Spinal cord (tissue), 10 donors: Measurements from ENCODE around the gene OR2AE1. TPM values are rescaled to one million over a fixed set of nuclear protein-coding genes. Genes with fewer than 3 reads are reported as not detected.

Experiments used
- DNase-seq, 6 donors: peaks; one replicate each; pipeline versions ENCODE4 v3.0.0 to v3.0.0-alpha.2; 2013 to 2015; ENCODE audit warnings: low spot score in 6 of 6, low read depth in 4 of 6
- H3K27ac ChIP-seq: one replicate; pipeline ENCODE4 v1.5.1; 2013; ENCODE audit warnings: low read depth, low read length, control low read depth
- H3K27me3 ChIP-seq: one replicate; pipeline ENCODE4 v1.6.1; 2013; ENCODE audit warnings: low read length; ENCODE audit not compliant: control insufficient read depth, insufficient read depth
- H3K36me3 ChIP-seq: one replicate; pipeline ENCODE4 v1.6.1; 2013; ENCODE audit warnings: low read length; ENCODE audit not compliant: control insufficient read depth, insufficient read depth
- H3K4me1 ChIP-seq: one replicate; pipeline ENCODE4 v1.6.1; 2013; ENCODE audit warnings: low read length; ENCODE audit not compliant: control insufficient read depth, insufficient read depth
- H3K4me3 ChIP-seq: one replicate; pipeline ENCODE4 v1.5.1; 2013; ENCODE audit warnings: low read depth, low read length, control low read depth
- H3K9me3 ChIP-seq: one replicate; pipeline ENCODE4 v1.6.1; 2013; ENCODE audit warnings: low read length; ENCODE audit not compliant: control insufficient read depth, insufficient read depth
- WGBS: methylation state at CpG from one replicate; pipeline ENCODE4 v1.1.5; 2013; ENCODE audit warnings: missing lambda C conversion rate; ENCODE audit not compliant: insufficient coverage; 5-methylcytosine and 5-hydroxymethylcytosine counted together
- long read RNA-seq, 4 donors: transcript quantifications; one replicate each; lab custom pipeline, GENCODE V29; 2026
- polyA plus RNA-seq, 2 donors: library from polyadenylated mRNA; unstranded; fragments of 120-200 nt; gene quantifications; one replicate each; pipeline ENCODE4 v1.2.1, GENCODE V29; 2013; ENCODE audit not compliant: insufficient read length in 2 of 2
- total RNA-seq, 2 donors: library from RNA; depleted of rRNA in 1 of 2; stranded (reverse); fragments of 120-200 nt in 1 of 2; fragments of >200 nt in 1 of 2; gene quantifications; one replicate each; pipeline versions ENCODE4 v1.2.3 to v1.2.4, GENCODE V29; 2013 to 2014
- donor health status: healthy.

Gene OR2AE1
- total RNA-seq: under 1 TPM in 1 of 2 donors, not detected in 1; 0.20 TPM
- under 1 TPM in 1 of 2 donors, not detected in 1; 0.24 TPM for polyA plus RNA-seq
- long read RNA-seq, donor 1: 0 reads
- long read RNA-seq, donor 2: 0 reads
- long read RNA-seq, donor 3: 0 reads
- long read RNA-seq, donor 4: 0 reads

DNA sequence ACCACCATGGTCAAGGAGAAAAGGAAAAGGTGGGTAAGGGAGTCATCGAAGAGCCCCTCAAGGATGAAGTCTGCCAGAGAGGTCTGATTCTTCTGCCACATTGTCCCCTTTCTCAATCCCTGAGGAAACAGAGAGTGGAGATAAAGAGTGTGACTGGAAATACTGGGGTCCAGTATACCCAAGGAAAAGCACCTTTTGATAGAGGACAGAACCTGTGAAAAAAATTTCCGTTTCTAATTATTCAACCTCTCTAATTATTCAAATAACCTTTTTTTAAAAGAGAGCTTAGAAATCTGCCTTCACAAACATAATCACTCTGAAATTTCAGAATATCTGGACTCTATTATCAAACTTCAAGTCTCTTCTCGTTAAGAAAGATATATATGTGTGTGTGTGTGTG, at the start of gene OR2AE1:
TSS of gene OR2AE1 (minus strand) at position 101 of the 400 bp plus-strand sequence. CDS start at position 101, 0 bp downstream.
- no peak for DNase-seq
- H3K4me3 ChIP-seq: no peak within 1 kb of the TSS
- no peaks in the 10 kb centered on the region for H3K36me3 ChIP-seq
- H3K9me3 ChIP-seq: no peaks in the 10 kb centered on the region
- no peak within 1 kb of the TSS for H3K27ac ChIP-seq
- H3K4me1 ChIP-seq: no peaks in the 10 kb centered on the region
- H3K27me3 ChIP-seq: no peaks in the 10 kb centered on the region
- no CpG with 5 or more reads among the region's 3 CpGs for WGBS

DNA sequence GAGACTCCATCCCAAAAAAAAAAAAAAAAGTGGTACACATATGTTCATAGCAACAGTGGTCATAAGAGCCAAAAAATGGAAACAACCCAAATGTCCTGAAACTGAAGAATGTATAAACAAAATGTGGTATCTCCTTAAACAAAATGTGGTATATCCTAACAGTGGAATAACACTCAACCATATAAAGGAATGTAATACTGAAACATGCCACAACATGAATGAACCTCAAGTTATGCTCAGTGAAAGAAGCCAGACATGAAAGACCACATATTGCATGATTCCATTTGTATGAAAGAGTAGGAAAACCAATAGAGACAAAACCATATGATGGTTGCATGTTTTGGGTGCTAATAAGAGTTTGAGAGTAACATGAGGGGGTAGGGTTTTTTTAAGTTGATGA, 49.5 kb upstream of the OR2AE1 start:
- Histone ChIP-seq H3K27ac (no peak overlapping the region), H3K4me1 (peaks cover 6% of the 10 kb centered on the region), H3K27me3 (no peaks in the 10 kb centered on the region), H3K4me3 (no peak overlapping the region), H3K9me3 (no peaks in the 10 kb centered on the region), H3K36me3 (no peaks in the 10 kb centered on the region)
- DNase-seq: no peak

- H3K36me3 ChIP-seq: no peaks in the 10 kb centered on the region
Measured at GRCh38 chr7:99923200-99923599, 46.4 kb upstream of the OR2AE1 start.

GRCh38 chr7:99920149-99920548, 43.3 kb upstream of the OR2AE1 start:
- H3K4me3 ChIP-seq: peak overlapping the region; percentile 86
- DNase-seq: no peak
- peaks cover 11% of the 10 kb centered on the region for H3K4me1 ChIP-seq
- no peaks in the 10 kb centered on the region for H3K9me3 ChIP-seq
- peak overlapping the region; percentile 89 for H3K27ac ChIP-seq
- no peaks in the 10 kb centered on the region for H3K27me3 ChIP-seq
- 100% methylated on average over 2 of the region's 3 CpGs for WGBS
- peaks cover 13% of the 10 kb centered on the region for H3K36me3 ChIP-seq

More at GRCh38 chr7:99923200-99923599, 46.4 kb upstream of the OR2AE1 start:
- Histone ChIP-seq H3K4me1 (peaks cover 5% of the 10 kb centered on the region), H3K27ac (no peak overlapping the region), H3K4me3 (no peak overlapping the region), H3K27me3 (no peaks in the 10 kb centered on the region), H3K9me3 (no peaks in the 10 kb centered on the region)
- no peak for DNase-seq
- WGBS: 100% methylated on average over 2 of the region's 3 CpGs

DNA sequence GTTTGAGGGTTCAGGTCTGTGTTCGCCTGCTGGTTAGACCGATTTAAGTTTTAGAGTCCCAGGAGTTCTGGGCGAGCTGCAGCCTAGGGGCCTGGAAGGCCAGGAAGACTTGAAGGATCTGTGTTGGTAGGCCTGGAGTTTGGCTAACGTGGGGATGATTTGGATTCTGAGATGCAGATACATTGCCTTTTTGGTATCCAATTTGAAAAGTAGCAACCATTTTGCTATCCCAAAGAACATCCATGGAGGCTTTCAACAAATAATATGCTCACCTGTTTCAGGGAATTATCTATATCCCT, 42.9 kb upstream of the OR2AE1 start:
- H3K9me3 ChIP-seq: no peaks in the 10 kb centered on the region
- no peak for DNase-seq
- peak overlapping the region; percentile 89 for H3K27ac ChIP-seq
- peaks cover 11% of the 10 kb centered on the region for H3K4me1 ChIP-seq
- peak overlapping the region; percentile 86 for H3K4me3 ChIP-seq
- no peaks in the 10 kb centered on the region for H3K27me3 ChIP-seq
- 55% methylated on average over 4 of the region's 4 CpGs for WGBS
- H3K36me3 ChIP-seq: peaks cover 16% of the 10 kb centered on the region

DNA sequence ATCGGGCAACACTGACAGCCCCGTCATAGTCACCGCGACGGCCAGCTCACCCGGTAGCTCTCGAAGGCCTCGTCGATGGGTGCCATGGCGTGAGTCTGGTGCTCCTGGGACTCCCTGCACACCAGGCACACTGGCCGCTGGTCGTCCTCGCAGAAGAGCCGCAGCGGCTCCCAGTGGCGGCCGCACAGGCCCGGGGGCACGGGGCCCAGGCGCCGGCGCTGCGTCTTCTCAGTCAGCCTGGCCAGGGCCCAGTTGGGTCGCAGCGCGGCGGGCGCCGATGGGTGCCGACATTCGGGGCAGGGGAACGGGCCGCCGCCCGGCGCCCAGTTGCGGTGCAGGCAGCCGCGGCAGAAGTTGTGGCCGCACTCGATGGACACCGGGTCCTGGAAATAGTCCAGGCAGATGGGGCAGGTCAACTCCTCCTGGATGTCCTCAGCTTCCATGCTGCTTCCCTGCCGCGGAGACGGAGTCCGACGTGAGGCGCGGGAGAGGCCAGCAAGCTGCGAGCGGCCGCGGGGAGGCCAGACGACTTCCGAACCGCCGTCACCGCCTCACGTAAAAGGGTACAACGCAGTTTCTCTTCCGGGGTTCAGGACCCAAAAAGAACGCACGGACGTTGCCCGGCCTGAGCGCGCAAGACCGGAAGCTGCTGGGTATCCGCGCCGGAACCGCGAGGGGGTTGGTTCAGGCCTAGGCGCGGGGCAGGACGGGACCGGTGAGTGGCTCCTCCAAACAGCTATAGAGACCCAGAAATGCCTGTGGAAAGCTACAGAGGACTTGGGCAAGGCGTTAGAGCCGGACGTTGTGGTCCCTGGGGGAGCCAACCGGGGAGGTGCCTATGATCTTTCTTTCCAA, 42.4 kb upstream of the OR2AE1 start, which contains the start of gene TRIM4:
TSS of gene TRIM4 (minus strand) at position 572 of the 855 bp plus-strand sequence. CDS start at position 443, 129 bp downstream.
- peaks cover 20% of the 10 kb centered on the region for H3K36me3 ChIP-seq
- H3K27me3 ChIP-seq: no peaks in the 10 kb centered on the region
- peaks cover 11% of the 10 kb centered on the region for H3K4me1 ChIP-seq
- H3K27ac ChIP-seq: peak within 1 kb of the TSS; percentile 89
- H3K4me3 ChIP-seq: peak within 1 kb of the TSS; percentile 86
- no peaks in the 10 kb centered on the region for H3K9me3 ChIP-seq
- WGBS: 1% methylated on average over 81 of the region's 81 CpGs
- peak; percentile 79 to 98 (median 86) for DNase-seq

DNA sequence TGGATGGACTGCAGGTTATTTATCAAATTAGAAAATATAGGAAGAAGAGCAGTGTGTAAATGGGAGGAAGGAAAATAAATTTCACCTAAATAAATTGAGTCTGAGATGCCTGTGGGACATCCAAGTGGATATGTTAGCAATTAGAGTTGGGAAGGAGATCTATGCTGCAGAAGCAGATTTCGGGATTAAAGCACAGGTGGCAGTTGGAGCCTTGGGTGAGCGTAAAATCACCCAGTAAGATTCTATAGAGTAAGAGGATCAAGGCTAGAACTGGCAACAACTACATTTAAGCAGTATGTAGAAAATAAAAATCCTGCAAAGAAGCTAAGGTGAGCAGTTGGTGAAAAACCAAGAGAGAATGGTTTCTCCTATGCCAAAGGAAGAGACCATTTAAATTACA, 34.1 kb upstream of the OR2AE1 start:
- WGBS: 100% methylated on average over 1 of the region's 2 CpGs
- no peak overlapping the region for H3K4me3 ChIP-seq
- no peaks in the 10 kb centered on the region for H3K27me3 ChIP-seq
- no peak for DNase-seq
- no peaks in the 10 kb centered on the region for H3K9me3 ChIP-seq
- no peak overlapping the region for H3K27ac ChIP-seq
- H3K4me1 ChIP-seq: no peaks in the 10 kb centered on the region
- peaks cover 37% of the 10 kb centered on the region for H3K36me3 ChIP-seq

- Histone ChIP-seq H3K27me3 (no peaks in the 10 kb centered on the region), H3K9me3 (no peaks in the 10 kb centered on the region), H3K4me1 (no peaks in the 10 kb centered on the region), H3K27ac (no peak overlapping the region), H3K36me3 (peaks cover 40% of the 10 kb centered on the region), H3K4me3 (no peak overlapping the region)
- WGBS: 98% methylated on average over 10 of the region's 10 CpGs
- DNase-seq: no peak
Measured at GRCh38 chr7:99901581-99901980, 24.7 kb upstream of the OR2AE1 start.

GRCh38 chr7:99899830-99900519, 23.1 kb upstream of the OR2AE1 start:
- DNase-seq: no peak
- H3K4me3 ChIP-seq: no peak overlapping the region
- no peaks in the 10 kb centered on the region for H3K9me3 ChIP-seq
- peaks cover 31% of the 10 kb centered on the region for H3K36me3 ChIP-seq
- H3K27ac ChIP-seq: no peak overlapping the region
- no peaks in the 10 kb centered on the region for H3K27me3 ChIP-seq
- whole genome bisulfite sequencing: 97% methylated on average over 3 of the region's 6 CpGs
- H3K4me1 ChIP-seq: no peaks in the 10 kb centered on the region
